K562 (cell line): ENCODE results near the gene ERCC6L. TPM values are rescaled to one million over a fixed set of nuclear protein-coding genes. Genes with fewer than 3 reads are reported as not detected.

Experiments
- BHLHE40 ChIP-seq: IDR thresholded peaks from 2 replicates; pipeline ENCODE4 v1.6.1; 2011; ENCODE audit warnings: low read length, improper control_type of control experiment
- C11orf30 ChIP-seq: fragments of 450-650 bp; IDR thresholded peaks from 2 replicates; pipeline ENCODE4 v1.6.1; 2016; ENCODE audit warnings: low read depth, mild to moderate bottlenecking
- E2F1 ChIP-seq: sonication (generic); formaldehyde crosslinking; IDR thresholded peaks from 2 replicates; pipeline ENCODE4 v1.8.1; 2023; ENCODE audit warnings: mild to moderate bottlenecking, missing genetic modification reagents, moderate library complexity
- L3MBTL2 ChIP-seq: fragments of 450-650 bp; IDR thresholded peaks from 2 replicates; pipeline ENCODE4 v1.6.1; 2016; ENCODE audit warnings: mild to moderate bottlenecking, moderate library complexity
- LEF1 ChIP-seq: fragments of 450-650 bp; IDR thresholded peaks from 2 replicates; pipeline ENCODE4 v1.6.1; 2016; ENCODE audit warnings: mild to moderate bottlenecking
- NKRF ChIP-seq: fragments of 450-650 bp; IDR thresholded peaks from 2 replicates; pipeline ENCODE4 v1.6.1; 2016; ENCODE audit warnings: borderline replicate concordance
- POLR2AphosphoS2 ChIP-seq: IDR thresholded peaks from 2 replicates; pipeline ENCODE4 v1.6.1; 2012; ENCODE audit warnings: low read length, improper control_type of control experiment
- TAF7 ChIP-seq: fragments of 450-650 bp; IDR thresholded peaks from 2 replicates; pipeline ENCODE4 v1.6.1; 2016; ENCODE audit warnings: missing genetic modification characterization, missing compliant biosample characterization
- ZNF311 ChIP-seq: fragments of 250-450 bp; sonication (Bioruptor Pico); IDR thresholded peaks from 2 replicates; pipeline ENCODE4 v1.4.0; 2020; ENCODE audit warnings: mild to moderate bottlenecking, moderate library complexity
- polyA plus RNA-seq, 8 experiments: library from polyadenylated mRNA; depleted of rRNA in 4 of 8; stranded (reverse) in 5 of 8; unstranded in 3 of 8; fragments of >200 nt; fragmentation: Nextera tagmentation in 2 of 8; fragmentation: Illumina TruSeq in 1 of 8; extraction: Ambion mirVana in 2 of 8; extraction: Trizol in 1 of 8; gene quantifications; 2 replicates each; pipeline versions ENCODE4 v1.2.1 to v1.2.3, GENCODE V29; 2011 to 2014; ENCODE audit warnings: inconsistent platforms in 1 of 8, missing spikeins in 1 of 8
- total RNA-seq, 7 experiments: library from RNA; depleted of rRNA in 6 of 7; stranded (reverse); fragments of >200 nt in 6 of 7; fragmentation: Illumina TruSeq in 2 of 7; extraction: Trizol in 2 of 7; gene quantifications; 2 replicates each; pipeline versions ENCODE4 v1.2.1 to v1.2.3, GENCODE V29; 2011 to 2021; ENCODE audit warnings: low replicate concordance in 1 of 7
- TF ChIP-seq, protein P1 (sequence below): fragments of 200-600 bp; sonication (generic); IDR thresholded peaks from one replicate; pipeline ENCODE4 v1.6.1; 2012; ENCODE audit warnings: mild to moderate bottlenecking, low read depth, low read length, inconsistent platforms

ERCC6L gene
- total and polyA plus RNA-seq, 9 of the 15 experiments (the other 6 are each of a cell fraction or from before 2014, with no cell fraction given) = 6.4 to 17.4 (median 11.9) TPM

DNA sequence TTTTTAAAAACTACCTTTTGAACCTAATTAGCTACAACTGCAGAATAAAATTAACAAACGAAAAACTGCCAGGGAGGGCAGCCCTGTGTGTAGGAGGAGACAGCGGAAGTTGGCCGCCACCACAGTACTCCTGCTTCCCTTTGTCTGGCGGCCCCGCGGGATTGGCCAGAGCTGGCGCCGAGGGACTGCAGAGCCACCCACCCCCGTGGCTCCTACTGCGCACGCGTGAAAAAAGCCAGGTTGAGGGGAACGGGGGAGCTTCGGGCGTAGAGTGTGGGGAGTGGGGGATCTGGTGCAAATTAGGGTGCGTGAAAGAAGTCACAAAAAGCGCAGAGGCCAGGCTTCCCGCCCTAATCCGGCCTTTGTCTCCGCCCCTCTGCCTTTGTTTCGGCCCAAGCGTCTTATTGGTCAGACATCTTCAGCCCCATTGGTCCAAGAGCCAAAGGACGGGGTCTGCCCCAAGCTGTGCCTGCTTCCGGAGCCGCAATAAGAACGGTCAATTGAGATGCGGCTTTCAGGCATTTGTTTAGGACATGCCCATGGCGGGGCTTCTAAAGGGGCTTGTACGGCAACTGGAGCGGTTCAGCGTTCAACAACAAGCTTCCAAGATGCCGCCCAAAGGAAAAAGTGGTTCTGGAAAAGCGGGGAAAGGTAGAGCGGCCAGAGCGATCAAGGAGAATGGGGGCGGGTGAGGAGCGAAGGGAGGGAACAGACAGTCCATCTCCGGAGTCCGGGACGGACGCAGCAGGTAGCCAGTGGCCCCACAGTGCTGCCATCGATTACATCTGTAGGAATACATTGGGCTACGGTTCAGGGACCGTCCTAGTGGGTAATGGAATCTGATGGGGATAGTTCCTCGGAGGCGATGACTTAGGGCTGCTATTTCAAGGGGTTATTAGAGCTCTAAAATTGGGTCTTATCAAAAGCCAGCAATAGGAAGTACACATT, 57.4 kb downstream of the ERCC6L start, which contains the start of gene PIN4 (continued):
- TF ChIP-seq BHLHE40 = 0 out of 2 replicates have a peak, but pooled peaks have one; percentile 32
- TF ChIP-seq LEF1 = no peak
- 0 out of 2 replicates have a peak, but pooled peaks have one; percentile 25 for TF ChIP-seq TAF7 (tag)
- peak; percentile 60 for TF ChIP-seq L3MBTL2
- no peak for TF ChIP-seq ZNF311 (CRISPR knock-in tag)
- TF ChIP-seq POLR2AphosphoS2 = no peak
- TF ChIP-seq NKRF = 0 out of 2 replicates have a peak, but pooled peaks have one; percentile 18
- TF ChIP-seq, protein P1, sequence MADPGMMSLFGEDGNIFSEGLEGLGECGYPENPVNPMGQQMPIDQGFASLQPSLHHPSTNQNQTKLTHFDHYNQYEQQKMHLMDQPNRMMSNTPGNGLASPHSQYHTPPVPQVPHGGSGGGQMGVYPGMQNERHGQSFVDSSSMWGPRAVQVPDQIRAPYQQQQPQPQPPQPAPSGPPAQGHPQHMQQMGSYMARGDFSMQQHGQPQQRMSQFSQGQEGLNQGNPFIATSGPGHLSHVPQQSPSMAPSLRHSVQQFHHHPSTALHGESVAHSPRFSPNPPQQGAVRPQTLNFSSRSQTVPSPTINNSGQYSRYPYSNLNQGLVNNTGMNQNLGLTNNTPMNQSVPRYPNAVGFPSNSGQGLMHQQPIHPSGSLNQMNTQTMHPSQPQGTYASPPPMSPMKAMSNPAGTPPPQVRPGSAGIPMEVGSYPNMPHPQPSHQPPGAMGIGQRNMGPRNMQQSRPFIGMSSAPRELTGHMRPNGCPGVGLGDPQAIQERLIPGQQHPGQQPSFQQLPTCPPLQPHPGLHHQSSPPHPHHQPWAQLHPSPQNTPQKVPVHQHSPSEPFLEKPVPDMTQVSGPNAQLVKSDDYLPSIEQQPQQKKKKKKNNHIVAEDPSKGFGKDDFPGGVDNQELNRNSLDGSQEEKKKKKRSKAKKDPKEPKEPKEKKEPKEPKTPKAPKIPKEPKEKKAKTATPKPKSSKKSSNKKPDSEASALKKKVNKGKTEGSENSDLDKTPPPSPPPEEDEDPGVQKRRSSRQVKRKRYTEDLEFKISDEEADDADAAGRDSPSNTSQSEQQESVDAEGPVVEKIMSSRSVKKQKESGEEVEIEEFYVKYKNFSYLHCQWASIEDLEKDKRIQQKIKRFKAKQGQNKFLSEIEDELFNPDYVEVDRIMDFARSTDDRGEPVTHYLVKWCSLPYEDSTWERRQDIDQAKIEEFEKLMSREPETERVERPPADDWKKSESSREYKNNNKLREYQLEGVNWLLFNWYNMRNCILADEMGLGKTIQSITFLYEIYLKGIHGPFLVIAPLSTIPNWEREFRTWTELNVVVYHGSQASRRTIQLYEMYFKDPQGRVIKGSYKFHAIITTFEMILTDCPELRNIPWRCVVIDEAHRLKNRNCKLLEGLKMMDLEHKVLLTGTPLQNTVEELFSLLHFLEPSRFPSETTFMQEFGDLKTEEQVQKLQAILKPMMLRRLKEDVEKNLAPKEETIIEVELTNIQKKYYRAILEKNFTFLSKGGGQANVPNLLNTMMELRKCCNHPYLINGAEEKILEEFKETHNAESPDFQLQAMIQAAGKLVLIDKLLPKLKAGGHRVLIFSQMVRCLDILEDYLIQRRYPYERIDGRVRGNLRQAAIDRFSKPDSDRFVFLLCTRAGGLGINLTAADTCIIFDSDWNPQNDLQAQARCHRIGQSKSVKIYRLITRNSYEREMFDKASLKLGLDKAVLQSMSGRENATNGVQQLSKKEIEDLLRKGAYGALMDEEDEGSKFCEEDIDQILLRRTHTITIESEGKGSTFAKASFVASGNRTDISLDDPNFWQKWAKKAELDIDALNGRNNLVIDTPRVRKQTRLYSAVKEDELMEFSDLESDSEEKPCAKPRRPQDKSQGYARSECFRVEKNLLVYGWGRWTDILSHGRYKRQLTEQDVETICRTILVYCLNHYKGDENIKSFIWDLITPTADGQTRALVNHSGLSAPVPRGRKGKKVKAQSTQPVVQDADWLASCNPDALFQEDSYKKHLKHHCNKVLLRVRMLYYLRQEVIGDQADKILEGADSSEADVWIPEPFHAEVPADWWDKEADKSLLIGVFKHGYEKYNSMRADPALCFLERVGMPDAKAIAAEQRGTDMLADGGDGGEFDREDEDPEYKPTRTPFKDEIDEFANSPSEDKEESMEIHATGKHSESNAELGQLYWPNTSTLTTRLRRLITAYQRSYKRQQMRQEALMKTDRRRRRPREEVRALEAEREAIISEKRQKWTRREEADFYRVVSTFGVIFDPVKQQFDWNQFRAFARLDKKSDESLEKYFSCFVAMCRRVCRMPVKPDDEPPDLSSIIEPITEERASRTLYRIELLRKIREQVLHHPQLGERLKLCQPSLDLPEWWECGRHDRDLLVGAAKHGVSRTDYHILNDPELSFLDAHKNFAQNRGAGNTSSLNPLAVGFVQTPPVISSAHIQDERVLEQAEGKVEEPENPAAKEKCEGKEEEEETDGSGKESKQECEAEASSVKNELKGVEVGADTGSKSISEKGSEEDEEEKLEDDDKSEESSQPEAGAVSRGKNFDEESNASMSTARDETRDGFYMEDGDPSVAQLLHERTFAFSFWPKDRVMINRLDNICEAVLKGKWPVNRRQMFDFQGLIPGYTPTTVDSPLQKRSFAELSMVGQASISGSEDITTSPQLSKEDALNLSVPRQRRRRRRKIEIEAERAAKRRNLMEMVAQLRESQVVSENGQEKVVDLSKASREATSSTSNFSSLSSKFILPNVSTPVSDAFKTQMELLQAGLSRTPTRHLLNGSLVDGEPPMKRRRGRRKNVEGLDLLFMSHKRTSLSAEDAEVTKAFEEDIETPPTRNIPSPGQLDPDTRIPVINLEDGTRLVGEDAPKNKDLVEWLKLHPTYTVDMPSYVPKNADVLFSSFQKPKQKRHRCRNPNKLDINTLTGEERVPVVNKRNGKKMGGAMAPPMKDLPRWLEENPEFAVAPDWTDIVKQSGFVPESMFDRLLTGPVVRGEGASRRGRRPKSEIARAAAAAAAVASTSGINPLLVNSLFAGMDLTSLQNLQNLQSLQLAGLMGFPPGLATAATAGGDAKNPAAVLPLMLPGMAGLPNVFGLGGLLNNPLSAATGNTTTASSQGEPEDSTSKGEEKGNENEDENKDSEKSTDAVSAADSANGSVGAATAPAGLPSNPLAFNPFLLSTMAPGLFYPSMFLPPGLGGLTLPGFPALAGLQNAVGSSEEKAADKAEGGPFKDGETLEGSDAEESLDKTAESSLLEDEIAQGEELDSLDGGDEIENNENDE = no peak
- TF ChIP-seq E2F1 (CRISPR knock-in tag) = no peak
- peak; percentile 92 for TF ChIP-seq C11orf30
